NCI-H2029 treated with DMSO at 0.1 percent for 48 hours (cell line): ENCODE data around the gene ZBTB42.

ENCODE experiments used
- DNase-seq: peaks from one replicate; lab custom pipeline; 2025; lab: John Stamatoyannopoulos, UW

ZBTB42 gene

GRCh38 chr14:104800771-104801519, at the start of gene ZBTB42:
ZBTB42 (plus strand) TSS chr14:104801101; CDS start chr14:104801198, 97 bp downstream.
- no peak for DNase-seq

- DNase-seq: no peak
These were observed 49.1 kb upstream of the ZBTB42 start for GRCh38 chr14:104751539-104752422.

GRCh38 chr14:104752423-104752734, 48.5 kb upstream of the ZBTB42 start:
- DNase-seq: no peak

GRCh38 chr14:104752735-104753527, 48.0 kb upstream of the ZBTB42 start, which contains the start of gene SIVA1:
SIVA1 (plus strand) TSS chr14:104753147; CDS start chr14:104753202, 55 bp downstream.
- DNase-seq: peak; percentile 89

- DNase-seq: no peak
These were observed 47.2 kb upstream of the ZBTB42 start for GRCh38 chr14:104753528-104754212.

- DNase-seq: no peak
These were observed 46.6 kb upstream of the ZBTB42 start for GRCh38 chr14:104754213-104754851.

- no peak for DNase-seq
These were observed 45.3 kb upstream of the ZBTB42 start for GRCh38 chr14:104755621-104756020.

- no peak for DNase-seq
These were observed 44.2 kb upstream of the ZBTB42 start for GRCh38 chr14:104756477-104757237.

- no peak for DNase-seq
These were observed 43.7 kb upstream of the ZBTB42 start for GRCh38 chr14:104757238-104757585.

GRCh38 chr14:104757681-104758392, 43.1 kb upstream of the ZBTB42 start:
- no peak for DNase-seq

- DNase-seq: no peak
These were observed 41.6 kb upstream of the ZBTB42 start for GRCh38 chr14:104758981-104759969.

- DNase-seq: no peak
These were observed 35.4 kb upstream of the ZBTB42 start for GRCh38 chr14:104765517-104765916.

- no peak for DNase-seq
These were observed 34.5 kb upstream of the ZBTB42 start for GRCh38 chr14:104766256-104766862.

- no peak for DNase-seq
These were observed 33.9 kb upstream of the ZBTB42 start for GRCh38 chr14:104766863-104767633.

GRCh38 chr14:104767634-104767918, 33.3 kb upstream of the ZBTB42 start:
- no peak for DNase-seq

GRCh38 chr14:104768437-104769323, 32.2 kb upstream of the ZBTB42 start:
- DNase-seq: no peak
